ENCODE results near the gene CCDC51. TPM values are rescaled to one million over a fixed set of nuclear protein-coding genes. Genes with fewer than 3 reads are reported as not detected.

The CCDC51 gene
- total and polyA plus RNA-seq, 2 donors (not counting 3 experiments of a cell fraction or from before 2014, with no cell fraction given) = 11.2 to 11.3 TPM

DNA sequence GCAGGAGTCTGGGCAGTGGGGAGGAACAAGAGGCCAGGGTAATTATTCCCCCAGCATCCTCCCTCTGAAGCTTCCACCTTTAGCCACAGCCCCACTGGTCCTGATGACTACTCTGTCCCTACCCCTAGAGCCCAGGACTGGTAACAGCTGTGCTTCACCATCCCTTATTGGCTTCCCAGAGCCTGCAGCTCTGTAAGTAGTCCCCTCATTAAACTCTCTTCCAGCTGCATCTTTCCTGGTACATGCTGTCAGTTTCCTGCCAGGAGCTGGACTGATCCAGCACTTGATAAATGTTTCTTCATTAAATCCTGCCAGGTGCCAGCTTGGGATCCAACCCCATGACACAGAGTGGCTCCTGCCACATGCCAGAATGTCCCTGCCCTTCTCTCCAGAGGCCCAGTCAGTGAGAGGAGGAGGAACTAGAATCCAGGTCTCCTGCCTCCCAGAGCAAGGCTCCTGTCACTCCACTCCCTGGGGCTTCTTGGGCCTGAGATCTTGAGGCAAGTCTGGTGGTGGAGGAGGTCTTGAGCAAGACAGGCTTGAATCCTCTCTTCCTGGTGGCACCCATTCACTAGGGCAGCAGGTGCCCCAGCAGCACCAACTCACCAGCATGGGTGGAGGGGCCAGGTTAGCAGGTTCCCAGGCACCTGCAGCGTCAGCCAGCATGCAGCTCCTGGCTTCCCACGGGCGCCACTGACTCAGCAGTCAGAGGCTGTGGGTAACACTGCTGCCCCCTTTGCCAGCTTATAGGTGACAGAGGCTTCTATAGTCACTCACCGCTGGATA lies 40.3 kb downstream of the CCDC51 start:
- FAIRE-seq = no peak
- dilution Hi-C loops (cut with MboI; ENCODE audit: extremely low pct_ligation_motif_present, low sequenced_read_pairs) = no loop called here
- intact Hi-C loops (cut with micrococcal nuclease) = no loop called here
- no peak overlapping the region for H3K9ac ChIP-seq (replicated peaks; ENCODE audit: extremely low read depth, insufficient read depth, low read length)
- H3K27me3 ChIP-seq (ENCODE audit: control insufficient read depth in 2 of 2, insufficient read depth in 2 of 2, low read length in 2 of 2) = peaks cover 7 to 11% of the 10 kb centered on the region in 2 experiments
- H3K4me2 ChIP-seq (ENCODE audit: insufficient read depth, low read length) = no peak overlapping the region
- ChIA-PET POLR2A (no interaction called here), CTCF (interaction anchor here (0.9 to 12.6 kb wide), 13 partner anchors 11 to 257 kb away, joined by 3 to 716 read pairs (median 17); partner anchors contain the start of genes PFKFB4 and PLXNB1)
- TF ChIP-seq JUN (IDR thresholded peaks at IDR 0.05; ENCODE audit: borderline replicate concordance, insufficient read depth, insufficient read length, low read depth) (no peak), FOS (IDR thresholded peaks at IDR 0.05; ENCODE audit: borderline replicate concordance, insufficient read depth, low read length) (no peak), POLR2AphosphoS5 (IDR thresholded peaks at IDR 0.05; ENCODE audit: insufficient read depth, low read depth, low read length) (no peak), MYC (IDR thresholded peaks at IDR 0.05; ENCODE audit: low read depth, low read length) (no peak), EZH2 (IDR thresholded peaks at IDR 0.05; ENCODE audit: borderline replicate concordance, low read depth, low read length, severe bottlenecking) (no peak)
- TF ChIP-seq, protein P1, sequence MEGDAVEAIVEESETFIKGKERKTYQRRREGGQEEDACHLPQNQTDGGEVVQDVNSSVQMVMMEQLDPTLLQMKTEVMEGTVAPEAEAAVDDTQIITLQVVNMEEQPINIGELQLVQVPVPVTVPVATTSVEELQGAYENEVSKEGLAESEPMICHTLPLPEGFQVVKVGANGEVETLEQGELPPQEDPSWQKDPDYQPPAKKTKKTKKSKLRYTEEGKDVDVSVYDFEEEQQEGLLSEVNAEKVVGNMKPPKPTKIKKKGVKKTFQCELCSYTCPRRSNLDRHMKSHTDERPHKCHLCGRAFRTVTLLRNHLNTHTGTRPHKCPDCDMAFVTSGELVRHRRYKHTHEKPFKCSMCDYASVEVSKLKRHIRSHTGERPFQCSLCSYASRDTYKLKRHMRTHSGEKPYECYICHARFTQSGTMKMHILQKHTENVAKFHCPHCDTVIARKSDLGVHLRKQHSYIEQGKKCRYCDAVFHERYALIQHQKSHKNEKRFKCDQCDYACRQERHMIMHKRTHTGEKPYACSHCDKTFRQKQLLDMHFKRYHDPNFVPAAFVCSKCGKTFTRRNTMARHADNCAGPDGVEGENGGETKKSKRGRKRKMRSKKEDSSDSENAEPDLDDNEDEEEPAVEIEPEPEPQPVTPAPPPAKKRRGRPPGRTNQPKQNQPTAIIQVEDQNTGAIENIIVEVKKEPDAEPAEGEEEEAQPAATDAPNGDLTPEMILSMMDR (IDR thresholded peaks at IDR 0.05; ENCODE audit: extremely low read depth in 1 of 2, insufficient read depth in 1 of 2, low read depth in 1 of 2, low read length in 2 of 2) = no peak
- TF ChIP-seq, protein P2, sequence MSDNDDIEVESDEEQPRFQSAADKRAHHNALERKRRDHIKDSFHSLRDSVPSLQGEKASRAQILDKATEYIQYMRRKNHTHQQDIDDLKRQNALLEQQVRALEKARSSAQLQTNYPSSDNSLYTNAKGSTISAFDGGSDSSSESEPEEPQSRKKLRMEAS (IDR thresholded peaks at IDR 0.05; ENCODE audit: insufficient read depth, insufficient read length) = no peak
- no peaks in the 10 kb centered on the region for H3K79me2 ChIP-seq (ENCODE audit: control insufficient read depth, insufficient read depth, low read length)
- peaks cover 0 to 3% of the 10 kb centered on the region in 2 experiments for H3K36me3 ChIP-seq (ENCODE audit: control insufficient read depth in 2 of 2, extremely low read depth in 1 of 2, insufficient read depth in 2 of 2, low read length in 2 of 2)
- BruUV-seq (replicated peaks) = no TSS peak
- H3K27ac ChIP-seq (ENCODE audit: insufficient read depth, low read depth, low read length) = no peak overlapping the region
- H3K4me3 ChIP-seq (replicated peaks in 1 of 3; ENCODE audit: insufficient read depth in 1 of 3, low read depth in 1 of 3, low read length in 3 of 3) = no peak overlapping the region
- H3K9me1 ChIP-seq (replicated peaks; ENCODE audit: control insufficient read depth, extremely low read depth, insufficient read depth, low read length) = no peaks in the 10 kb centered on the region
- no peaks in the 10 kb centered on the region for H3K9me3 ChIP-seq (replicated peaks; ENCODE audit: control insufficient read depth, insufficient read depth, low read length)
- H3K4me1 ChIP-seq (ENCODE audit: control insufficient read depth, extremely low read depth, insufficient read depth, low read length) = peaks cover 10% of the 10 kb centered on the region
- no peak overlapping the region for H2AFZ ChIP-seq (ENCODE audit: low read depth, low read length)
- no peak for DNase-seq (ENCODE audit: low read depth, low spot score)
- no peaks in the 10 kb centered on the region for H4K20me1 ChIP-seq (replicated peaks; ENCODE audit: control insufficient read depth, extremely low read depth, insufficient read depth, low read length)
